ENCODE data around the gene PIGX.
"Not testable (repeated sequence)": the region's sequence is repeated elsewhere in the genome, so short reads cannot be mapped to it uniquely, and the experiment has no call there.

PIGX gene

GRCh38 chr3:196706327-196706726 is 5.8 kb upstream of the PIGX start:
- DNase-seq (ENCODE audit: low spot score): no peak

DNA sequence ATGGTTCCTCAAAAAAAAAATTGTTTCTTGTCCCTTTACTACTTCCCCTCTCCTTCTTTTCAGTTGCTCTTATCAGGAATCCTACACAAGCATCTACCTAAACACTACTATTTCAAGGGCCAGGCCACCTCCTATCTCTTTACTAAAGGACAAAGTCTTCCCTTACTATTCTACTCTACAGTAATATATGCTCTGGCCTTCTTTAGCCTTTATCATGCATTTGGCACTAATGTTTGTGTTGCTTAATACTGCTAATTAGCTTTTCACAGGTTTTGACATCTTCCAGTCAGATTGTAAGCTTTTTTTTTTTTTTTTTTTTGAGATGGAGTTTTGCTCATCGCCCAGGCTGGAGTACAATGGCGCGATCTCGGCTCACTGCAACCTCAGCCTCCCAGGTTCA is 5.4 kb upstream of the PIGX start:
- no peak for DNase-seq (ENCODE audit: low spot score)

DNA sequence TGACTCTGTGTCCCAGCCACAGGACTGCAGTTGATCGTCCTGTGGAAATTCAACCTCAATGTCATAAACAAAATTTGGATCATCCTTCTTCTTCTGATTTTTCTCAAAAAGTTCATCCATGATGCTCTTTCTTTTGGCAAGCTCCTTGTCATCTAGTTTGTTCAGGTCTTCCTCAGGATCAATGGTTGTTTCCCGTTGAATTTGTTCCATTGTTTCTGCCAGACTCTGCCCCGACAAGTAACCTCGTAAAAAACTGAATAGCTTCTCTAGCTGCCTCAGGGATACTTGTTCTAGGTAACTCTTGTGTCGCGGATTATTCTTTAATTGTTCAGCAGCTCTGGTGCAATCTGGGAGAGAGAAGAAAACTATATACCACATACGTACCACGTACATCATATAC is 4.6 kb upstream of the PIGX start:
- no peak for DNase-seq (ENCODE audit: low spot score)

- no peak for DNase-seq (ENCODE audit: low spot score)
Observed at GRCh38 chr3:196708467-196708866, 3.7 kb upstream of the PIGX start.

- DNase-seq (ENCODE audit: low spot score): no peak
Observed at GRCh38 chr3:196712514-196713413, 587 bp downstream of the PIGX start.

GRCh38 chr3:196717162-196717561 is 5.0 kb downstream of the PIGX start:
- not testable (repeated sequence) for DNase-seq (ENCODE audit: low spot score)

DNA sequence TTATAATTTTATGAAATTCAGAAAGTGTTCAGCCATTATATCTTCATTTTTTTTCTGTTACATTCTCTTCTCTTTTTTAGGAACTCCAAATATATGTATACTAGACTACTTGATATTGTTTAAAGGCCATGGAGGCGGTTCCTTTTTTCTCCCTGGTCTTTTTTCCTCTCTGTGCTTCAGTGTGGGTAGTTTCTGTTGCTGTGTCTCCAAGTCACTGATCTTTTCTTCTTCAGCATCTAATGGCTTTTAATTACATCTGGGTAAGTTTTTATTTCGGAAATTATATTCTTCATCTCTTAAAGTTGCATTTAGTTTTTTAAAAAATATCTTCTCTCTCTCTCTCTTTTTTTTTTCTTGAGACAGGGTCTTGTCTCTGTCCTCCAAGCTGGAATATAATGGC is 8.9 kb downstream of the PIGX start:
- no peak for DNase-seq (ENCODE audit: low spot score)

GRCh38 chr3:196726788-196727675 is 14.9 kb downstream of the PIGX start:
- DNase-seq (ENCODE audit: low spot score): peak; percentile 68

GRCh38 chr3:196735751-196736150 is 23.6 kb downstream of the PIGX start:
- DNase-seq (ENCODE audit: low spot score): no peak

DNA sequence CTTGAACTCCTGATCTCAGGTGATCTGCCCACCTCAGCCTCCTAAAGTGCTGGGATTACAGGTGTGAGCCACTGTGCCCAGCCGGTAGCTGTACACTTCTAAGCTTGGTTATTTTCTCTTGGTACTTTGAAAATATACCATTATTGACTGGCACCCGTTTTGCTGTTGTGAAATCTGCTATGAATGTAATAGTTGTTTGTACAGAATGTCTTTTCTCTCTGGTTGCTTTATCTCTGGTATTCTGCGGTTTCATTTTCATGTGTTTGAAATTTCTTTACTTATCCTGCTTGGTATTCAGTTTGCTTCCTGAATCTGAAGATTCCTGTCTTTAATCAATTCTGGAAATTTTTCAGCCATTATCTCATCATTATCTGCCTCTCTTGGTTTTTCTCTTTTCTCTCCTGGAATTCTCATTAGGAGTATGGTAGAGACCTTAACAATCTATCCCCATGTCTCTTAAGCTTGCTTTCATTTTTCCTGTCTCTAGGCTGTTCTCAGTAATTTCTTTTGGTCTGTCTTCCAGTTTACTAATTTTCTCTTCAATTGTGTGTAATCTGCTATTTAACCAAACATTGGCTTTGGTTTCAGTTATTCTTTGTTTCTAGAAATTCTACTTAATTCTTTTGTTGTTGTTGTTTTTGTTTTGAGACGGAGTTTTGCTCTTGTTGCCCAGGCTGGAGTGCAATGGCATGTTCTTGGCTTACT is 24.6 kb downstream of the PIGX start:
- DNase-seq (ENCODE audit: low spot score): no peak

DNA sequence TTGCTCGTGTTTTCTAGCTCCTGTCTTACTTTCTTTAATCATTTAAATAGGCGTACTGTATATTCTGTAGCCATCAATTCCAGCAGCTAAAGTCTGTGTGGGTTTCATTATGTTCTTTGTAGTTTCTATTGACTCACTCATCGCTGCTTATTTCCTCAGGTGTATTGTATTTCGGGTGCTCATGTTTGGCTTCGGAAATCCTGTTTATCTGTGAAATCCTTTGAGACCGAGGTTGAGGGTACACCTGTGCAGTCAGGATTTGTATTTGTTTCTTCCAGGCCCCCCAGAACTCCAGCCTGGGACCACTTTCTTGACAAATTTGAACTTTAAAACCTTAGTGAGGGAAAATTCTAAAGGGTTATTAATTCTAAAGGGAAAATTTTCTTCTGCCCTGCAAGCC is 25.5 kb downstream of the PIGX start:
- no peak for DNase-seq (ENCODE audit: low spot score)

DNA sequence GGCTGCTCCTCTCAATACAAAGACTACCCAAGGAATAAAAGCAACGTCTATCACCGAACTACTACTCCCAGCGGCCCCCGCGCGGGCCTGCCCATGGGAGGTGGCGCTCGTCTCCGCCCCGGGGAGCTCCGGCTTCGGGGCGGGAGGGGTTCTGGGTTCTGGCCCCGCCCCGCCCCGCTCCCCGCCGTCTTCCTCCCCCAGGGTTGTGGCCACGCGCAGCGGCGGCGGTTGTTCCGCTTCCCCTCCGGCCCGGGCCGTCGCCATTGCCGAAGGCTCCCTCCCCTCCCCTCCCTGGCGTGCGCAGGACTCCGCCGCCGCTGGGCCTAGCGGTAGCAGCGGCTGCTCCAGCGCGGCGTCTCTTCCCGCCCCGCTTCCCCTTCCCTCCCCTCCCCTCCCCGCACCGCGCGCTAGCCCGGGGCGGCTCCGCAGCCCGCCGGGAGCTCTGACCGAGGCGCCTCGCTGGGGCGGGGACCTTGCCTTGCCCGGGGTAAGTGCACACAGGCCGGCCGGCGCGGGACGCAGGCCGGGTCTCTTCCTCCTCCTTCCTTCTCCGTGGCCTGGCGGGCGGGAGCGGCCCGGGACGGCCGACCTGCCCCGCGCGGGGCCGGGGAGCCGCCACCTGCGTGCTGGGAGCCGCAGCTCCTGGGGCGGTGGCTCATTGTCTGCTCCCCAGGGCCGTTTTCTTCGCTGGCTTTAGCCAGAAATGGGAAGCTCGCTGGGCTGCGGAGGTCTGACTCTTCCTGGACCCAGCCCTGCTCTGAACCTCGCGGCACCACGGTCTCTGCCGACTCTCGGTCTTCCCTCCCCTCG is 27.7 kb downstream of the PIGX start, which contains the start of gene PAK2:
PAK2 (plus strand) TSS at position 187 of the 810 bp plus-strand sequence. CDS start 42,790 bp downstream, outside the sequence.
- DNase-seq (ENCODE audit: low spot score): peak; percentile 92

GRCh38 chr3:196740481-196741248 is 28.5 kb downstream of the PIGX start:
- DNase-seq (ENCODE audit: low spot score): peak; percentile 22

GRCh38 chr3:196741249-196741889 is 29.2 kb downstream of the PIGX start:
- DNase-seq (ENCODE audit: low spot score): no peak

- not testable (repeated sequence) for DNase-seq (ENCODE audit: low spot score)
Observed at GRCh38 chr3:196743569-196743968, 31.4 kb downstream of the PIGX start.

- DNase-seq (ENCODE audit: low spot score): no peak
Observed at GRCh38 chr3:196749125-196749524, 36.9 kb downstream of the PIGX start.

- no peak for DNase-seq (ENCODE audit: low spot score)
Observed at GRCh38 chr3:196753201-196753600, 41.0 kb downstream of the PIGX start.

GRCh38 chr3:196754091-196754981 is 42.2 kb downstream of the PIGX start:
- no peak for DNase-seq (ENCODE audit: low spot score)

GRCh38 chr3:196756732-196757131 is 44.6 kb downstream of the PIGX start:
- no peak for DNase-seq (ENCODE audit: low spot score)
